Measurements from ENCODE around the gene HSPA14. TPM values are rescaled to one million over a fixed set of nuclear protein-coding genes. Genes with fewer than 3 reads are reported as not detected.

Gene HSPA14
- total RNA-seq, 2 donors from 2014 or later: 17.1 to 24.9 TPM

DNA sequence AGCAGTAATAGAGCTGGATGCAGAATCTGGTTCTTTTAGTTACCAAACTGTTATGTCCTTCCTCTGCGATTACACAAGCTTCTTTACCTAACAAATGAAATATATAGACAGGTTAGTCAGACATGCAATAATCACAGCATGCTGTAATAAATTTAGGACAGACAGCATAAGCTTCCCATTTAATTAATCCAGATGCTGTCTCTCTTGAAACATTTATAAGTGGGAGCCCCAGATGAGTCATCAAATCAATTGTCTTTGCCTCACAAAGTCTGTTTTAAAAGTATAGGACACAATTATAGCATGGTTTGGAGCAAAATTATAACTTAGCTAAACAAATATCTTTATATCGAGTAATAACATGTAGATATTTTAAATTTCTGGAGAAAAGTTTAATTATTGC lies 1.9 kb upstream of the HSPA14 start:
- 83 to 100% methylated on average over 1 to 2 of the region's 2 CpGs for WGBS, 2 experiments (ENCODE audit: insufficient coverage in 1 of 2, insufficient read length in 1 of 2)
- TF ChIP-seq, protein P1, sequence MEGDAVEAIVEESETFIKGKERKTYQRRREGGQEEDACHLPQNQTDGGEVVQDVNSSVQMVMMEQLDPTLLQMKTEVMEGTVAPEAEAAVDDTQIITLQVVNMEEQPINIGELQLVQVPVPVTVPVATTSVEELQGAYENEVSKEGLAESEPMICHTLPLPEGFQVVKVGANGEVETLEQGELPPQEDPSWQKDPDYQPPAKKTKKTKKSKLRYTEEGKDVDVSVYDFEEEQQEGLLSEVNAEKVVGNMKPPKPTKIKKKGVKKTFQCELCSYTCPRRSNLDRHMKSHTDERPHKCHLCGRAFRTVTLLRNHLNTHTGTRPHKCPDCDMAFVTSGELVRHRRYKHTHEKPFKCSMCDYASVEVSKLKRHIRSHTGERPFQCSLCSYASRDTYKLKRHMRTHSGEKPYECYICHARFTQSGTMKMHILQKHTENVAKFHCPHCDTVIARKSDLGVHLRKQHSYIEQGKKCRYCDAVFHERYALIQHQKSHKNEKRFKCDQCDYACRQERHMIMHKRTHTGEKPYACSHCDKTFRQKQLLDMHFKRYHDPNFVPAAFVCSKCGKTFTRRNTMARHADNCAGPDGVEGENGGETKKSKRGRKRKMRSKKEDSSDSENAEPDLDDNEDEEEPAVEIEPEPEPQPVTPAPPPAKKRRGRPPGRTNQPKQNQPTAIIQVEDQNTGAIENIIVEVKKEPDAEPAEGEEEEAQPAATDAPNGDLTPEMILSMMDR (conservative IDR thresholded peaks at IDR 0.05): no peak

GRCh38 chr10:14837003-14837756 lies 926 bp upstream of the HSPA14 start:
- H3K27ac ChIP-seq (ENCODE audit: low read depth, low read length): peak overlapping the region; percentile 87
- peak overlapping the region; percentile 97 for H3K27ac Mint-ChIP-seq
- H3K4me1 ChIP-seq (ENCODE audit: control insufficient read depth, insufficient read depth, low read length): no peaks in the 10 kb centered on the region
- peaks cover 23% of the 10 kb centered on the region for H3K36me3 Mint-ChIP-seq (ENCODE audit: low read depth)
- no peaks in the 10 kb centered on the region for H3K9me3 Mint-ChIP-seq
- H3K36me3 ChIP-seq (ENCODE audit: control insufficient read depth, insufficient read depth, low read length): peaks cover 22% of the 10 kb centered on the region
- DNase-seq: no peak
- H3K27me3 ChIP-seq (ENCODE audit: control insufficient read depth, insufficient read depth, low read length, poor library complexity, severe bottlenecking): no peaks in the 10 kb centered on the region
- no peaks in the 10 kb centered on the region for H3K27me3 Mint-ChIP-seq (ENCODE audit: insufficient read depth)
- H3K9ac ChIP-seq (ENCODE audit: extremely low read depth, low read length, poor library complexity, severe bottlenecking): peak overlapping the region; percentile 82
- WGBS, 2 experiments (ENCODE audit: insufficient coverage in 1 of 2, insufficient read length in 1 of 2): 36 to 39% methylated on average over 10 to 14 of the region's 14 CpGs
- peak overlapping the region; percentile 92 for H3K4me3 Mint-ChIP-seq
- TF ChIP-seq, protein P1 (conservative IDR thresholded peaks at IDR 0.05): no peak
- H3K4me3 ChIP-seq (ENCODE audit: low read length): peak overlapping the region; percentile 94
- peaks cover 19% of the 10 kb centered on the region for H3K4me1 Mint-ChIP-seq
- no peaks in the 10 kb centered on the region for H3K9me3 ChIP-seq (ENCODE audit: control insufficient read depth, low read length)

More for the DNA sequence above, 1.9 kb upstream of the HSPA14 start:
- Mint-ChIP-seq H3K36me3 (ENCODE audit: low read depth) (peaks cover 13% of the 10 kb centered on the region), H3K9me3 (no peaks in the 10 kb centered on the region), H3K27me3 (ENCODE audit: insufficient read depth) (no peaks in the 10 kb centered on the region), H3K27ac (no peak overlapping the region), H3K4me1 (peaks cover 19% of the 10 kb centered on the region), H3K4me3 (no peak overlapping the region)
- H3K4me1 ChIP-seq (ENCODE audit: control insufficient read depth, insufficient read depth, low read length): no peaks in the 10 kb centered on the region
- no peak for DNase-seq
- H3K27me3 ChIP-seq (ENCODE audit: control insufficient read depth, insufficient read depth, low read length, poor library complexity, severe bottlenecking): no peaks in the 10 kb centered on the region
- H3K9me3 ChIP-seq (ENCODE audit: control insufficient read depth, low read length): no peaks in the 10 kb centered on the region
- H3K4me3 ChIP-seq (ENCODE audit: low read length): no peak overlapping the region
- peaks cover 12% of the 10 kb centered on the region for H3K36me3 ChIP-seq (ENCODE audit: control insufficient read depth, insufficient read depth, low read length)
- H3K9ac ChIP-seq (ENCODE audit: extremely low read depth, low read length, poor library complexity, severe bottlenecking): no peak overlapping the region
- H3K27ac ChIP-seq (ENCODE audit: low read depth, low read length): no peak overlapping the region

DNA sequence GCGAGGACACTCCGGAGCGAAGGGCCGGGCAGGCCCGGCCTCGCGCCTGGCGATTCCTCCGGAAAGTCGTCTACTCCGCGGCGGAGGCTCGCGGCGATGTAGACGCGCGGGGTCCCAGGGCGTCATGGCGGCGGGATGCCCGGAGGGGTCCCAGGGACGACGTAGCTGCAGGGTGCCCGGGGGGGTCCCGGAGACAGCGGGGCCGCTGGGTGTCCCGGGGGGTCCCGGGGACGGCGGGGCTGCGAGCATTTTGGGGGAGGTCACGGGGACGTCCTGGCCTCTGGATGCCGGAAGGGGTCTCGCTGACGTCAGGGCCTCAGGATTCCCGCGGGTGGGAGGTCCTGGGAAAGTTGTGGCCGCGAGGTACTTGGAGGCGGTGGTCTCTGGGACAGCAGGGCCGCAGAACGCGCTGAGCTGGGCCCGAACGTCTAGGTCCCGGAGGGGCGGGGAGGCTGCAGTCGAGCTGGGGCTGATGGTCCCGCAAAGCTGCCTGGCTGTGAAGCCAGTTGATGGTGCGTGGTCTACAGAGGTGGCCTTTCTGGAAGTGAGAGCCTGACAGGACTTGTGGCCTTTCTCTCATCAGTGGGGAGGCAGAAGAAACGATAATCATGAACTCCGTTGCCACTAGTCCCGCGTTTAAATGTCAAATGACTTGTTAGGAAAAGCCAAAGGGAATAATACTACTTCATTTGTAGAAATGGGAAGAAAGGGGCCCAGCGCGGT lies 637 bp downstream of the HSPA14 start:
- H3K27ac ChIP-seq (ENCODE audit: low read depth, low read length): peak overlapping the region; percentile 95
- H3K9ac ChIP-seq (ENCODE audit: extremely low read depth, low read length, poor library complexity, severe bottlenecking): peak overlapping the region; percentile 94
- Mint-ChIP-seq H3K9me3 (no peaks in the 10 kb centered on the region), H3K27ac (peak overlapping the region; percentile 97), H3K27me3 (ENCODE audit: insufficient read depth) (no peaks in the 10 kb centered on the region), H3K36me3 (ENCODE audit: low read depth) (peaks cover 35% of the 10 kb centered on the region), H3K4me1 (peaks cover 19% of the 10 kb centered on the region), H3K4me3 (peak overlapping the region; percentile 92)
- H3K36me3 ChIP-seq (ENCODE audit: control insufficient read depth, insufficient read depth, low read length): peaks cover 38% of the 10 kb centered on the region
- TF ChIP-seq, protein P1 (conservative IDR thresholded peaks at IDR 0.05): no peak
- 0 to 1% methylated on average over 31 to 60 of the region's 60 CpGs for WGBS, 2 experiments (ENCODE audit: insufficient coverage in 1 of 2, insufficient read length in 1 of 2)
- no peaks in the 10 kb centered on the region for H3K27me3 ChIP-seq (ENCODE audit: control insufficient read depth, insufficient read depth, low read length, poor library complexity, severe bottlenecking)
- H3K4me3 ChIP-seq (ENCODE audit: low read length): peak overlapping the region; percentile 94
- DNase-seq: peak; percentile 83
- no peaks in the 10 kb centered on the region for H3K9me3 ChIP-seq (ENCODE audit: control insufficient read depth, low read length)
- H3K4me1 ChIP-seq (ENCODE audit: control insufficient read depth, insufficient read depth, low read length): no peaks in the 10 kb centered on the region
